WERI-Rb-1 (cell line): ENCODE measurements around the gene CLIC5.

Experiments
- DNase-seq: peaks from one replicate; pipeline ENCODE4 v3.0.0-alpha.2; 2020
- H3K27ac ChIP-seq: fragments of 250-450 bp; sonication (Bioruptor Pico); 2 replicates; pipeline ENCODE4 v1.5.1; 2020; ENCODE audit warnings: mild to moderate bottlenecking, moderate library complexity
- H3K27me3 ChIP-seq: fragments of 250-450 bp; sonication (Bioruptor Pico); 2 replicates; pipeline ENCODE4 v1.5.1; 2021; ENCODE audit warnings: mild to moderate bottlenecking, low read depth, moderate library complexity; ENCODE audit not compliant: insufficient read depth, severe bottlenecking
- H3K36me3 ChIP-seq: fragments of 250-450 bp; sonication (Bioruptor Pico); 2 replicates; pipeline ENCODE4 v1.5.1; 2020; ENCODE audit warnings: mild to moderate bottlenecking, moderate library complexity
- H3K4me3 ChIP-seq: 2 replicates; pipeline ENCODE4 v1.5.1; 2011; ENCODE audit warnings: low read depth, mild to moderate bottlenecking, control low read depth, low read length
- H3K9me3 ChIP-seq: fragments of 250-450 bp; sonication (Bioruptor Pico); 2 replicates; pipeline ENCODE4 v1.5.1; 2021; ENCODE audit warnings: mild to moderate bottlenecking, moderate library complexity; ENCODE audit not compliant: severe bottlenecking
- CTCF ChIP-seq: IDR thresholded peaks from 2 replicates; pipeline ENCODE4 v1.5.1; 2011; ENCODE audit warnings: low read depth, mild to moderate bottlenecking, control low read depth, inconsistent platforms, low read length

The CLIC5 gene

GRCh38 chr6:45916692-45917091 lies 99.0 kb downstream of the CLIC5 start:
- Histone ChIP-seq H3K27ac (no peak overlapping the region), H3K9me3 (no peaks in the 10 kb centered on the region), H3K36me3 (no peaks in the 10 kb centered on the region), H3K27me3 (no peaks in the 10 kb centered on the region), H3K4me3 (no peak overlapping the region)
- no peak for TF ChIP-seq CTCF
- DNase-seq: no peak

GRCh38 chr6:45915780-45916468 lies 99.7 kb downstream of the CLIC5 start:
- Histone ChIP-seq H3K36me3 (no peaks in the 10 kb centered on the region), H3K9me3 (no peaks in the 10 kb centered on the region), H3K27me3 (no peaks in the 10 kb centered on the region), H3K27ac (no peak overlapping the region), H3K4me3 (no peak overlapping the region)
- no peak for TF ChIP-seq CTCF
- DNase-seq: no peak

DNA sequence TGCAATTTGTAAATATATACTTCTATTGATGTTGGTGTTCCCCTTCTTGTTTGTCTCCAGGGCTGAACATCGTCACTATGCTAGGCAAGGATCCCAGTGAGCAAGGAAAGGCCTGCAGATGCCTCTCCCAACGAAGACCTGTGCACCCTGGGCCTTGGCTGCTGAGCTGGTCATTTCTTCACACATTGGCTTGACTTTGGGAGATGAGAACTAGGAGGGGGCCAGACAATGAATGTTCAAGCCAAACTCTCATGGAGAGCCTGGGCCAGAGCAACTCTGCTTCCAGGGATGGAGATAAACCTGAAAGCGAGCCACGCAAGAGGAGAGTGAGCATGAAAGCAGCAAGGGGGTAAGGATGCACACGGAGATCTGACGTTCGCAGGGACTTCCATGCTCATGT lies 104.0 kb downstream of the CLIC5 start:
- H3K9me3 ChIP-seq: no peaks in the 10 kb centered on the region
- no peaks in the 10 kb centered on the region for H3K36me3 ChIP-seq
- DNase-seq: no peak
- H3K27ac ChIP-seq: no peak overlapping the region
- H3K27me3 ChIP-seq: no peaks in the 10 kb centered on the region
- H3K4me3 ChIP-seq: no peak overlapping the region
- no peak for TF ChIP-seq CTCF

GRCh38 chr6:45903959-45904358 lies 111.7 kb downstream of the CLIC5 start:
- H3K4me3 ChIP-seq: no peak overlapping the region
- no peak overlapping the region for H3K27ac ChIP-seq
- H3K36me3 ChIP-seq: no peaks in the 10 kb centered on the region
- no peaks in the 10 kb centered on the region for H3K27me3 ChIP-seq
- H3K9me3 ChIP-seq: no peaks in the 10 kb centered on the region
- DNase-seq: no peak
- no peak for TF ChIP-seq CTCF

DNA sequence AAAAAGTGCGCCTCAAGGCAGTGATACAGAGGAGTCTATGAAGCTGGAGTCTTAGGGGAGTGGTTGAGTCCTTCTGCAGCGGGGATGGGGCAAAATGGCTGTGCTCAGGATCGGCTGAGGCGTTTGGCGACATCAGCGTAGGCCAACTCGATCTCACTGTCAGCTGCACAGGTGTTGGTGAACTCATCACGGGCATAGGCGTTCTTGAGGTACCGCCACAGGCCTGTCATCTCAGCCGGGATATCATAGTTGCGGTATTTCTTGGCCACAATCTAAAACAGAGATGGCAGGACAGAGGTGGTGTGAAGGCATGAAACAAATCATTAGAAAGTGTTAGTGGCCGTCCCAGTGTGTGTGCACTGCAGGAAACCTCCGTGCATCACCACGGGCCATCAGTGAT lies 112.7 kb downstream of the CLIC5 start:
- no peak for TF ChIP-seq CTCF
- no peak overlapping the region for H3K4me3 ChIP-seq
- H3K9me3 ChIP-seq: no peaks in the 10 kb centered on the region
- no peaks in the 10 kb centered on the region for H3K36me3 ChIP-seq
- H3K27me3 ChIP-seq: no peaks in the 10 kb centered on the region
- H3K27ac ChIP-seq: no peak overlapping the region
- no peak for DNase-seq
